ENCODE measurements around the gene GDF9. TPM values are rescaled to one million over a fixed set of nuclear protein-coding genes. Genes with fewer than 3 reads are reported as not detected.
A peak's percentile ranks its signal among the peaks of the same experiment; 100 is the strongest.

Gene GDF9
- total RNA-seq, 4 donors from 2014 or later, result 0.23 to 0.37 (median 0.31) TPM; not detected in 1

DNA sequence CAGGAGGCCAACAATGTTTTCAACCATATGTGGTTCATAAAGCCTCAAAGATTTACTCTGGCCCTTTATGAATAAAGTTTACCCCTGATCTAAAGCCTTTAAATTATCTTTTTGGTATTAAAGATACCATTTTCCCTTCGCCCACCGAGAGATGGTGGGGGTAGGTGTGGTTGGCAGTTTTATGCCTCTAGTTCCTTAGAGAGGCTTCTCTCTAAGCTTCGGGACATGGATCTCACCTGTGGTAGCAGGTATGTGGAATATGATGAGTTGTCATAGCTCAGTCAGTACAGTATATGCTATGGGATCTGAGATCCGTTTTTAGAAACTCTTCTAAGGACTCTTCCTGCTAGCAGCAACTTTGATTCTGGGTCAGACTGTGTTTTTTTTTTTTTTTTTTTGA is 2.5 kb upstream of the GDF9 start:
- Histone ChIP-seq H3K27ac (no peak overlapping the region), H3K27me3 (no peaks in the 10 kb centered on the region), H3K9me3 (no peaks in the 10 kb centered on the region), H3K36me3 (peaks cover 0 to 52% of the 10 kb centered on the region in 2 donors), H3K4me3 (no peak overlapping the region), H3K4me1 (peaks cover 4 to 24% (median 11%) of the 10 kb centered on the region in 3 donors)
- TF ChIP-seq POLR2A (IDR thresholded peaks at IDR 0.05), result no peak
- TF ChIP-seq EP300 (IDR thresholded peaks at IDR 0.05), result no peak
- no peak for TF ChIP-seq POLR2AphosphoS5 (IDR thresholded peaks at IDR 0.05)
- TF ChIP-seq, protein P1, sequence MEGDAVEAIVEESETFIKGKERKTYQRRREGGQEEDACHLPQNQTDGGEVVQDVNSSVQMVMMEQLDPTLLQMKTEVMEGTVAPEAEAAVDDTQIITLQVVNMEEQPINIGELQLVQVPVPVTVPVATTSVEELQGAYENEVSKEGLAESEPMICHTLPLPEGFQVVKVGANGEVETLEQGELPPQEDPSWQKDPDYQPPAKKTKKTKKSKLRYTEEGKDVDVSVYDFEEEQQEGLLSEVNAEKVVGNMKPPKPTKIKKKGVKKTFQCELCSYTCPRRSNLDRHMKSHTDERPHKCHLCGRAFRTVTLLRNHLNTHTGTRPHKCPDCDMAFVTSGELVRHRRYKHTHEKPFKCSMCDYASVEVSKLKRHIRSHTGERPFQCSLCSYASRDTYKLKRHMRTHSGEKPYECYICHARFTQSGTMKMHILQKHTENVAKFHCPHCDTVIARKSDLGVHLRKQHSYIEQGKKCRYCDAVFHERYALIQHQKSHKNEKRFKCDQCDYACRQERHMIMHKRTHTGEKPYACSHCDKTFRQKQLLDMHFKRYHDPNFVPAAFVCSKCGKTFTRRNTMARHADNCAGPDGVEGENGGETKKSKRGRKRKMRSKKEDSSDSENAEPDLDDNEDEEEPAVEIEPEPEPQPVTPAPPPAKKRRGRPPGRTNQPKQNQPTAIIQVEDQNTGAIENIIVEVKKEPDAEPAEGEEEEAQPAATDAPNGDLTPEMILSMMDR (IDR thresholded peaks at IDR 0.05), result no peak
- WGBS, 2 donors (ENCODE audit: low coverage in 1 of 2), result 63 to 83% methylated on average over 4 of the region's 4 CpGs
- ATAC-seq, result no peak

DNA sequence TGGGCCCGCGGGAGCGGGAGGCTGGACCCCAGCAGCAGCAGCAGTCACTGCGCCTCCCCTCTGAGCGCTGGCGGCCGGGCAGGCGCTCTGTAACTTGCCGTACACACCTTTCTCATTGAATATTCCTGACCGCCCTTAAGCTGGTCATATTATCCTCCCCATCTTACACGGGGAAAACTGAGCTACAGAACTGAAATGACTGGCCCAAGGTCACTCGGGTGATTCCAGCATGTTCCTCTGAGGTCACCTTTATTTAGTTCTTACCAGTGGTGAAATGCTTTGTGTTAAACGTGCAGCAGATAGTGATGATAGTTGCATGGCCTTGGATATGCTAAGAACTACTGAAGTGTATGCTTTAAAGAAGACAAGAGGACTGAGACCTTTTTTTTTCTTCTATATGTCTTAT is 780 bp upstream of the GDF9 start:
- WGBS, 2 donors (ENCODE audit: low coverage in 1 of 2), result 0 to 4% methylated on average over 1 to 3 of the region's 13 CpGs
- TF ChIP-seq EP300 (IDR thresholded peaks at IDR 0.05) (no peak), POLR2AphosphoS5 (IDR thresholded peaks at IDR 0.05) (no peak), POLR2A (IDR thresholded peaks at IDR 0.05) (no peak)
- TF ChIP-seq, protein P1 (IDR thresholded peaks at IDR 0.05), result no peak
- no peak for ATAC-seq

DNA sequence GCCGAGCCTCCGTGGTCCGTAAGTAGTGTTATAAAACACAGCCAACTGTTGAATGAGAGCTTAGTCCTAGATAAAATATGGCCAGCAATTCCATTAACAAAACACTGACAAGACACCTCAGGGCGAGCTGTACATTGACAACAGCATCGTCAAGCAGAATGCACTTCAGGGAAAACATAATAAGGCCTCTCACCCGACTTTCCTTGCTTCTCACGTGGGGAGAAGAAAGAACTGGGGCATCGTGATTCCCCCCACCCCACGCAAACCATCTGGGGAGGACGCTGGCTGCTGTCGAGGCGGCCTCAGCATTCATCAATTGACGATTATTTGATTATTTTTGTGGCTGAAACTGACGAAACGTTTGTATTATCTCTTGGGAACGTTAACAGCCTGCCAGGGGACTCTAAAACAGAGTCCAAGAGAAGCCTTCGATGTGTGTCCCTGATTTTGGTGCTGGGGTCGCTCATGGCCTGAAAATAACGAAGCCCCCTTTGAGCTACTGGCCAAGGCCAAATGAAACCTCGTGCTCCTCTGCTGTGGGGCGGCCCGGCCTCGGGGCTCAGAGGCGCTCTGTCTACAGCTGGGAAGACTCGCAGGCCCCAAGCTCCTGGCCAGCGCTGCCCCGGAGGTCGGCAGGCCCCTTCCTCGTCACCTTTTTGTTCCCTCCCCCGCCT is 464 bp downstream of the GDF9 start:
- H3K36me3 ChIP-seq, result peaks cover 0 to 32% of the 10 kb centered on the region in 2 donors
- peak overlapping the region; percentile 80 to 95 (median 92) for H3K27ac ChIP-seq
- 20 to 46% methylated on average over 11 to 14 of the region's 30 CpGs for WGBS, 2 donors (ENCODE audit: low coverage in 1 of 2)
- peaks cover 4 to 24% (median 11%) of the 10 kb centered on the region in 3 donors for H3K4me1 ChIP-seq
- TF ChIP-seq, protein P1 (IDR thresholded peaks at IDR 0.05), result no peak
- no peak for TF ChIP-seq POLR2AphosphoS5 (IDR thresholded peaks at IDR 0.05)
- TF ChIP-seq EP300 (IDR thresholded peaks at IDR 0.05), result no peak
- TF ChIP-seq POLR2A (IDR thresholded peaks at IDR 0.05), result no peak
- peak; percentile 61 for ATAC-seq
- H3K4me3 ChIP-seq, result peak overlapping the region; percentile 71 to 86
- H3K27me3 ChIP-seq, result no peaks in the 10 kb centered on the region
- no peaks in the 10 kb centered on the region for H3K9me3 ChIP-seq

More for the DNA sequence above, 780 bp upstream of the GDF9 start:
- Histone ChIP-seq H3K27me3 (no peaks in the 10 kb centered on the region), H3K27ac (peak overlapping the region; percentile 80 to 95 (median 92)), H3K36me3 (peaks cover 0 to 43% of the 10 kb centered on the region in 2 donors), H3K4me1 (peaks cover 4 to 24% (median 11%) of the 10 kb centered on the region in 3 donors), H3K4me3 (peak overlapping the region; percentile 71 to 86), H3K9me3 (no peaks in the 10 kb centered on the region)

DNA sequence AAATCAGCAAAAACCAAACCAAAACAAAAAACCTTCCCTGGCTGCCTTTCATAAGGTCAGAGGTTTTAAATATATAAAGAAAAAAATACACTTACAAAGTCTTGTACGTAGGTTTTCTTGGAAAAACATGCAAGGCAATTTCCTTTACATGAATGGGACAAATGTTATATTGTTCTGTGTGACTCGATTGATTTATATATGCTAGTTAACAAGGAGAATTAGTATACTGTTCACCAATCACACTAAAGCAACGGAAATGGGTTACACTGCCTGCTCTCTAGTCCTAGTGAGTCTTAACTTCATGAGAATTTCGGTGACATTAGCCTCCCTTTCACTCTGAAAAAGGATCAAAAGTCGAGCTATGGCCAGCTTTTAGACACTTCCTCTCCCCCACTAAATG is 5.5 kb downstream of the GDF9 start:
- TF ChIP-seq EP300 (IDR thresholded peaks at IDR 0.05) (no peak), POLR2AphosphoS5 (IDR thresholded peaks at IDR 0.05) (no peak), POLR2A (IDR thresholded peaks at IDR 0.05) (no peak)
- TF ChIP-seq, protein P1 (IDR thresholded peaks at IDR 0.05), result no peak
- ATAC-seq, result no peak
- 66 to 70% methylated on average over 5 of the region's 5 CpGs for WGBS, 2 donors (ENCODE audit: low coverage in 1 of 2)

DNA sequence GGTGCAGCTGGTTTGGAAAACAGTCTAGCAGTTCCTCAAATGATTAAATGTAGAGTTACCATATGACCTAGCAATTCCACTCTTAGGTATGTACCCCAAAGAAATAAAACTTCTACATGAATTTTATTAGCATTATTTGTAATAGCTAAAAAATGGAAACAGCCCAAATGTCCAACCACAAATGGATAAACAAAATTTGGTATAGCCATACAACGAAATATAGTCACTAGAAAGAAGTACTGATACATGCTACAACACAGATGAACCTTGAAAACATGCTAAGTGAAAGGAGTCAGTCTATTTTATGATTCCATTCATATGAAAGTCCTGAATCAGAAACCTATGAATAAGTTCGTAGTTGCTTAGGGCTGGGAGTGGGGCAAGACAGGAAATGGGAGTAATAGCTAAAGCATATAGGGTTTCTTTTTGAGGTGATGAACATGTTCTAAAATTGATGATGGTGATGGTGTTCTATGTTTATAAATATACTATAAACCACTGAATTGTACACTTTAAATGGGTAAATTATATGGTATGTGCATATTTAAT is 6.3 kb downstream of the GDF9 start:
- no peaks in the 10 kb centered on the region for H3K4me1 ChIP-seq
- H3K27ac ChIP-seq, result no peak overlapping the region
- TF ChIP-seq EP300 (IDR thresholded peaks at IDR 0.05) (no peak), POLR2A (IDR thresholded peaks at IDR 0.05) (no peak), POLR2AphosphoS5 (IDR thresholded peaks at IDR 0.05) (no peak)
- TF ChIP-seq, protein P1 (IDR thresholded peaks at IDR 0.05), result no peak
- H3K27me3 ChIP-seq, result no peaks in the 10 kb centered on the region
- H3K4me3 ChIP-seq, result no peak overlapping the region
- H3K9me3 ChIP-seq, result no peaks in the 10 kb centered on the region
- no peaks in the 10 kb centered on the region for H3K36me3 ChIP-seq
- whole genome bisulfite sequencing, 2 donors (ENCODE audit: low coverage in 1 of 2), result 87 to 89% methylated on average over 1 to 2 of the region's 2 CpGs
- ATAC-seq, result no peak

More for the DNA sequence above, 5.5 kb downstream of the GDF9 start:
- Histone ChIP-seq H3K27me3 (no peaks in the 10 kb centered on the region), H3K4me1 (peaks cover 0 to 5% (median 0%) of the 10 kb centered on the region in 3 donors), H3K27ac (no peak overlapping the region), H3K36me3 (no peaks in the 10 kb centered on the region), H3K9me3 (no peaks in the 10 kb centered on the region), H3K4me3 (no peak overlapping the region)
